VCaP (cell line): ENCODE results near the gene GJA1.
A peak's percentile ranks its signal among the peaks of the same experiment; 100 is the strongest.
"Not testable (repeated sequence)": the region's sequence is repeated elsewhere in the genome, so short reads cannot be mapped to it uniquely, and the experiment has no call there.

Source experiments
- H3K27ac ChIP-seq: fragments of 450-650 bp; 2 replicates; pipeline ENCODE4 v1.5.1; 2017
- TF ChIP-seq, protein P1 (sequence below): fragments of 450-650 bp; conservative IDR thresholded peaks from 2 replicates; pipeline ENCODE4 v1.5.1; 2017; ENCODE audit warnings: mild to moderate bottlenecking, moderate library complexity

GJA1 gene

GRCh38 chr6:121430514-121431460 lies 4.7 kb upstream of the GJA1 start:
- TF ChIP-seq, protein P1, sequence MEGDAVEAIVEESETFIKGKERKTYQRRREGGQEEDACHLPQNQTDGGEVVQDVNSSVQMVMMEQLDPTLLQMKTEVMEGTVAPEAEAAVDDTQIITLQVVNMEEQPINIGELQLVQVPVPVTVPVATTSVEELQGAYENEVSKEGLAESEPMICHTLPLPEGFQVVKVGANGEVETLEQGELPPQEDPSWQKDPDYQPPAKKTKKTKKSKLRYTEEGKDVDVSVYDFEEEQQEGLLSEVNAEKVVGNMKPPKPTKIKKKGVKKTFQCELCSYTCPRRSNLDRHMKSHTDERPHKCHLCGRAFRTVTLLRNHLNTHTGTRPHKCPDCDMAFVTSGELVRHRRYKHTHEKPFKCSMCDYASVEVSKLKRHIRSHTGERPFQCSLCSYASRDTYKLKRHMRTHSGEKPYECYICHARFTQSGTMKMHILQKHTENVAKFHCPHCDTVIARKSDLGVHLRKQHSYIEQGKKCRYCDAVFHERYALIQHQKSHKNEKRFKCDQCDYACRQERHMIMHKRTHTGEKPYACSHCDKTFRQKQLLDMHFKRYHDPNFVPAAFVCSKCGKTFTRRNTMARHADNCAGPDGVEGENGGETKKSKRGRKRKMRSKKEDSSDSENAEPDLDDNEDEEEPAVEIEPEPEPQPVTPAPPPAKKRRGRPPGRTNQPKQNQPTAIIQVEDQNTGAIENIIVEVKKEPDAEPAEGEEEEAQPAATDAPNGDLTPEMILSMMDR: peak; percentile 74
- H3K27ac ChIP-seq: no peak overlapping the region

DNA sequence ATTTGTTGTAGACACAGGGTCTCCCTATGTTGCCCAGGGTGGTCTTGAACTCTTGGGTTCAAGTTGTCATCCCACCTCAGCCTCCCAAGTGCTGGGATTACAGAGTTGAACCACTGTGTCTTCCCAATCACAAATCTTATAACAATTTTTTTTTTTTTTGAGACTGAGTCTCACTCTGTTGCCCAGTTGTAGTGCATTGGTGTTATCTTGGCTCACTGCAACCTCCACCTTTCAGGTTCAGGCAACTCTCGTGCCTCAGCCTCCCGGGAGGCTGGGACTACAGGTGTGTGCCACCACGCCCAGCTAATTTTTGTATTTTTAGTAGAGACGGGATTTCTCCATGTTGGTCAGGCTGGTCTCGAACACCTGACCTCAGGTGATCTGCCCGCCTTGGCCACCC lies 3.7 kb upstream of the GJA1 start:
- not testable (repeated sequence) for H3K27ac ChIP-seq

DNA sequence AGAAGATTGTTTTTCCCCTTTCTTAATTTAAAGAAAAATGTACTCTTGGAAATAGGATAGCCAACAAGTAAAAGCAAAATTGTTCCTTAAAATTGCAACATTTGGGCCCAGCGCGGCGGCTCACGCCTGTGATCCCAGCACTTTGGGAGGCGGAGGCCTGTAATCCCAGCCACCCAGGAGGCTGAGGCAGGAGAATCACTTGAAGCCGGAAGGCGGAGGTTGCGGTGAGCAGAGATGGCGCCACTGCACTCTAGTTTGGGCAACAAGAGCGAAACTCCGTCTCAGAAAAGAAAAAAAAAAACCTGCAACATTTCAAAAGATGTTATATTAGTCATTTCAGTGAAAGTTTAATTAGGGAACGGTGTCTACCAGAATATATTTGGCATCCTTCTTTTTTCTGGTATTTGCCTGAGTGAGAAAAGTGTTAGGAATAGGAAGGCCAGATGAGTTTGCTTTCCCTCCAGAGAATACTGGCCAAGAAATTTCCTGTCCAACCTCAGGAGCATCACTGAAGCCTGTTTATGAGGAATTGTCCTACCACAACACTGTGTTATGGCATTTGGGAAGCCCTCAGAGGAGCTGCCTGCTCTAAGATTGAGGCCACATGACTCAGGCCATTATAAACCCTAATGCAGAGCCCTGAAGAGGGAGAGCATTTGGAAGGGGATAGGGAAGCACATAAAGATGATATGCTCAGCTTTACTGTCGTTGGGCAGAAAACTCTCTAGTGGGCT lies 1.2 kb upstream of the GJA1 start:
- TF ChIP-seq, protein P1: no peak
- H3K27ac ChIP-seq: no peak overlapping the region

GRCh38 chr6:121436274-121436857 lies 920 bp downstream of the GJA1 start:
- TF ChIP-seq, protein P1: no peak
- no peak overlapping the region for H3K27ac ChIP-seq

GRCh38 chr6:121436960-121437850 lies 1.8 kb downstream of the GJA1 start:
- TF ChIP-seq, protein P1: no peak
- no peak overlapping the region for H3K27ac ChIP-seq

DNA sequence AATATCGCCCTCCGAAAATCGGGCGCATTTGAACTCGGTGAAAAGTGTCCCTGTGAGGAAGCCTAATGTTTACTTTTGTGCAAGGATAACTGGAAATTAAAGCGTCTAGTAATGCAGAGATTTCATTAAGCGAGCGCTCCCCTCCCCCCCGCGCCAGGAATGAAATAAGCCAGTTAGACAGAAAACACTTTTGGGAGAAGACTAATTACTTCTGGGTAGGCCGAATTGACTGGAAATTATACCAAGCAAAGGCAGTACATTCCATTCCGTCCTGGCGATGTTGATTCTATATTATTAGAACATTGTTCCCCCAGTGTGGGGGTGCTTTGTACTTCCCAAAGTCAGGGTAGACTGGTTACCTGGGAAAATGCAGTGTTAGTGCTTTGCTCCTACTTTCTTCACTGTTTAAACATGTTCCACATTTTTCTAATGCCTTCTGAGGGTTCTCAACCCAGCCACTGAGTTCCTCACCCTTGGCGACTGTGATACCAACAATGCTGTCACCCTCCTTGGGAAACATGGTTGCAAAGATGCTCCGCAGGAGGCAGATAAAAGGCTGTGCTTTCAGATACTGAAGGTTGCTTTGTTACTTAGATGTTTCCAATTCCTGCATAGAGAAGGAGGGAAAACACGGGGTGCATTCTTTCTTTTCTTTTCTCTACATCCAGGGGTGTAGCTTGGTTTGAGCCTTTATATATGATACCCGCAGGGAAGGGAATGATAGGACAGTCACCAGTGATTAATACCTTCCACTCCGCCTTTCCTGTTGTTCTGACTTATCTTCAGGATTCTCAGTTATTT lies 2.6 kb downstream of the GJA1 start:
- TF ChIP-seq, protein P1: no peak
- no peak overlapping the region for H3K27ac ChIP-seq

DNA sequence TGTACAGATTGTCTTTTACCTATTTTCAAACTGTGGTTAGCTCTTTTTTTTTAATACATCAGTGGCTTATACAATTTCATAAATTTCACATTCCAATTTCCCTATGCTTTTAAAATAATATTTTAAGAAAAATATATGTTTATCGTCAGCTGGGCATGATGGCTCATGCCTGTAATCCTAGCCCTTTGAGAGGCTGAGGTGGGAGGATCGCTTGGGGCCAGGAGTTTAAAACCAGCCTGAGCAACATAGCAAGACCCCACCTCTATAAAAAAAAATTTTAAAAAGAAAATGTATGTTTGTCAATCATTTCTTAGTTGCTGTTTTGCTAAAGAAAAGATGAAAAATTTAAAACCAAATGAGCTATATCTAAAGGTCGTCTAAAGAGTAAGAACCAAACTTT lies 3.4 kb downstream of the GJA1 start:
- no peak overlapping the region for H3K27ac ChIP-seq
- TF ChIP-seq, protein P1: no peak
